Measurements from ENCODE around the gene FAM241B.

The FAM241B gene

DNA sequence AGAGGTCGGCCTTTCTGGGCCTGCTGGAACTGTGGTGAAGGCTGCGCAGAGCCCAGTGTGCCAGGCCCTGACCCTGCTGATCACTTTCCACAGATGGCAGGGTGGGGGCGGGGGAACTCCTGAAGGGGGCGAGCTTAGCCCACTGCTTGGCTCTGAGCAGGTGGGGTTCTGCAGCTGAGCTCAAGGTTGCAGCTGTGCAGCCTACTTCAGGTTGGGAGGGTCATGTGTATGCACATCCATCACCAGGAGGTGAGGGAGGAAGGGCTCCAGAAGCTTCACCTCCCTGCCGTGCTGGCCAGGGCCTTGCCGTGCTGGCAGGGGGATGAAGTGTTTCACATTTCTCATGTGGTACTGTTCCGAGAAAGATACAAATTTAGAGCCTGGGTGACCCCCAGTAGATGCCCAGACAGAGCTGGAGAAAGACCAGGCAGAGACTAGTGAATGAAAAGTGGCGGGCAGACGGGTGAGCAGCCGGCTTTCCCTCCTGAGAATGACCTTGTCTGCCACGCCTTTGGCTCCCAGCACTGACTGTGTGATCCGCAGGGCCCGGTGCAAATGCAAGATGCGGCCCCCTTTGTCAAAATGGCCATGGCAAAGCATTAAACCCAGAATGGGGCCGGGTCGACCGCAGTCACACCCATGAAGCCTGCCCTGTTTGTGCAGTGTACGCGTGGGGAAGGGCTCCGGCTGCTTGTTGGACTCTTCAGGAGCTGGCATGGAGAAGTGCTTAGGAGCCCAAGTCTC is 25.2 kb downstream of the FAM241B start:
- DNase-seq (ENCODE audit: extremely low read depth, low read depth), result no peak
- TF ChIP-seq, protein P1, sequence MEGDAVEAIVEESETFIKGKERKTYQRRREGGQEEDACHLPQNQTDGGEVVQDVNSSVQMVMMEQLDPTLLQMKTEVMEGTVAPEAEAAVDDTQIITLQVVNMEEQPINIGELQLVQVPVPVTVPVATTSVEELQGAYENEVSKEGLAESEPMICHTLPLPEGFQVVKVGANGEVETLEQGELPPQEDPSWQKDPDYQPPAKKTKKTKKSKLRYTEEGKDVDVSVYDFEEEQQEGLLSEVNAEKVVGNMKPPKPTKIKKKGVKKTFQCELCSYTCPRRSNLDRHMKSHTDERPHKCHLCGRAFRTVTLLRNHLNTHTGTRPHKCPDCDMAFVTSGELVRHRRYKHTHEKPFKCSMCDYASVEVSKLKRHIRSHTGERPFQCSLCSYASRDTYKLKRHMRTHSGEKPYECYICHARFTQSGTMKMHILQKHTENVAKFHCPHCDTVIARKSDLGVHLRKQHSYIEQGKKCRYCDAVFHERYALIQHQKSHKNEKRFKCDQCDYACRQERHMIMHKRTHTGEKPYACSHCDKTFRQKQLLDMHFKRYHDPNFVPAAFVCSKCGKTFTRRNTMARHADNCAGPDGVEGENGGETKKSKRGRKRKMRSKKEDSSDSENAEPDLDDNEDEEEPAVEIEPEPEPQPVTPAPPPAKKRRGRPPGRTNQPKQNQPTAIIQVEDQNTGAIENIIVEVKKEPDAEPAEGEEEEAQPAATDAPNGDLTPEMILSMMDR (IDR thresholded peaks at IDR 0.05; ENCODE audit: low read depth, low read length), result no peak

DNA sequence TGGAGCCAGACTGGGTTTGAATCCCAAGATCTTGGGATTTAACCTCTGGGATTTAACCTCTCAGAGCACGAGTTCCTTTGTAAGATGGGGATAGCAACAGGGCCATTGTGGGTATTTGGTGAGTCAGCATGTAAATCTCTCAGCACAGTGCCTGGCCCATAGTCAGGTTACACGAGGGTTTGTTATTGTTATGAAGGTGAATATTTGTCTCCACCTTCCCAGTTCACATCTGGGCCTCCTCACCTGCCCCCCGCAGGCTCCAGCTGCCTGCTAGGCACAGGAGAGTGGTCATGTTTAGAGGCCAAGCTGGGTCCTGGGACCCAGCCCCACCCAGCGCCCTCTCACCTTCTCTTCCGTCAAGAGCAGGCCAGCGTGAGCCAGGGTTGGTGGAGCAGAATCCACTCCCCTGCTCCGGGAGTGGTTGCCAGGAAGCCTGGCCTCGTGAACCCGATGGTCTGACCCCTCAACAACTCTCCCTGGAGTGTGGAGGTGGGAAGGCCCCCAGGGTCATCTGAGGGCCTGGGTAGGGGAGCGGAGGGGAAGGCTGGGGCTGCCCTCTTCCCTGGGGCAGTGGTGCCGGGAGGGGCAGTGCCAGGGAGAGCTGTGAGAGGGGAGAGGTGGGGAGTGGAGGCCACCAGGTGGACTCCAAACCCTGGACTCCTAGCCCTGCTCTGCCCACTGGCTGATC is 26.0 kb downstream of the FAM241B start:
- TF ChIP-seq, protein P1 (IDR thresholded peaks at IDR 0.05; ENCODE audit: low read depth, low read length), result no peak
- no peak for DNase-seq (ENCODE audit: extremely low read depth, low read depth)

DNA sequence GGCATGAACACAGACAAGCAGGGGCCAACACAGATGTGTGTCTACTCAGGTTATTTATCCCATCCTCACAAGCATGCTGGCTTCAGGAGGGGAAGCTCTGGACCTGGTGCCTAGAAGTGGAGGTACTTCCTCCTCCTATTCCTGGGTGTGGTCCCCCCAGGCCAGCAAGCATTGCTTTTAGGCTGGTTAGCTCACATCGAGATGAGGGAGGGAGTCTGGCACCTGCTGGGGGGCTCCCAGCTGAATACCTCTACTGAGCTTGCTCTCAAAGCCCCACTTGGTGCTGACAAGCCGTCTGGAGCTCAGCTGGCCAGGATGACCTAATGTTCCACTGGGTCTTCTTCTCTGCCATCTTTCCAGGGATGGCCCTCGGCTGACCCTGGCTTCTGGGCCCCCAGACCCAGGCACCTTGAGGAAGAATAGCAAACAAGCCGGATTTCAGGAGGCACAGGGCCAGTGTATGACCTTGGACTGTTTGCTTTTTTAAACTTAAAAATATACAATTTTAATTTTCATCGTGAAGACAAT is 26.8 kb downstream of the FAM241B start:
- DNase-seq (ENCODE audit: extremely low read depth, low read depth), result no peak
- TF ChIP-seq, protein P1 (IDR thresholded peaks at IDR 0.05; ENCODE audit: low read depth, low read length), result no peak

DNA sequence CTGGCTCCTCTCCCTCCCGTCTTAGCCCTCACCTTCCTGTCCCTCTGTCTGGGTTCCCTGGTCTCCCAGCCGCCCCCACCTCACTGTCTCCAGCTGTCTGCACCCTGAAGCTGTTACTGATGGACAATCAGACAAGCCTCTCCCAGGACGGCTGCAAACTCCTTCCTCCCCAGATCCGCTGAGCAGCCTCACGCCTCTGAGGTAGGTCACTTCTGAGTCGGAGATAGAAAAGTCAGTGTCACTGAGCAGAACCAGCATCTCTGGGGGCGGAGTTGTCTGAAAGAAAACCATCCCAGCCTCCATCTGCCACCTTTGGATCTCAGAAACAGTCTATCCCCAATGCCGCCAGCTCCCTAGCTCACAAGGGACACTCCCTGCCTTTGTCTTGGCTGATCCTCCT is 27.4 kb downstream of the FAM241B start:
- DNase-seq (ENCODE audit: extremely low read depth, low read depth), result no peak
- TF ChIP-seq, protein P1 (IDR thresholded peaks at IDR 0.05; ENCODE audit: low read depth, low read length), result no peak

DNA sequence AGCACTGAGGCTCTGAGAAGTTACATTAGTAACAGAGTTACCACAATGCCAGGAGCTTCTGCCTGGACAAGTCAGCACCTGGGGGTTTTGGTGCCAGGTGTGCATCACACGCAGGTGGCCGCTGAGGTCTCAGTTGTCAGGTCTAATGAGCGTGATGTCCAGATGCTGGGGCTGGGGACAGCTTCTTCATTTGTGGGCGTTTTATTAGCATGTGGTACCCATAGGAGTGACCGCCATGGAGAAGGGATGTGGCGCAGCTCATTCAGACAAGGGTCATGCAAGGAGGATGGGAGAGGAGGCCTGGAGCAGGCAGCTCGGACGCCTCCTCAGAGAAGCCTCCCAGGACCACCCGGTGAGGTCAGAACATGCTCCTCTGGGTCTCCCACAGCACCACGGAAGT is 27.8 kb downstream of the FAM241B start:
- TF ChIP-seq, protein P1 (IDR thresholded peaks at IDR 0.05; ENCODE audit: low read depth, low read length), result no peak
- DNase-seq (ENCODE audit: extremely low read depth, low read depth), result no peak

DNA sequence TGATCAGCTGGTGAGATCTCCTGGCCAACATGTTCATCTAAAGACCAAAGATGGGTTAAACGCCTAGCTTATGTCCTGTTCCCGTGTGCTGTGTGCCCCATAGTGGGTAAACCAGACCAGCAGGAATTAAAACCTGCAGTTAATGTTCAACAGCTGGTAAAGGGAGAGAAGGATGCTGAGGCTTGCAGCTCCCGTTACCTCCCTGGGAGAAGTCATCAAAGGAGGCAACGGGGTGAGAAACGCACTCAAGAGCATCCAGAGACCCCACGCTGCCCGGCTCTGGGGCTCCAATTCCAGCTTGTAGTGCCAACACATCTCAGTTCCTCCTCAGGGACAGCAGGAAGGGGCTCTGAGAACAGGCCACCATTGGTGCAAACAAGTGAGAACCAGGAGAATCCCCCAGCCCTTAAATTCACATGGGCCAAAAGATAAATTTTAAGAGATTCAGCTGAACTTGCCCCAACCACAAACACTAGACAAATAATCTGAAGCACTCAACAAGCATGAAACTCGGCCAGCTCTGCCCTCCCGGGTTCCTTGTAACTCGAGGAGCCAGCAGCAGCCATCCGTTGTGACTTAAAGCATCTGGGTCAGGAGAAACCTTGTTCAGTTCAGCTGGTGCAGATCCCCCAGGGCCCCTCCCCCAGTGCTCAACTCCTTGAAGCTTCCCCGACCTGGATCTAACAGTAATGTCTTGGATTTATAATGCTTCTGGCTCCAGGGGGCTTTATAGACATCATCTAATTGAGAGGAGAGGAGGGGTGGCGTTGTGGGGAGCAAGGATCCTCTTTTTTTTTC is 29.4 kb downstream of the FAM241B start:
- TF ChIP-seq, protein P1 (IDR thresholded peaks at IDR 0.05; ENCODE audit: low read depth, low read length), result no peak
- DNase-seq (ENCODE audit: extremely low read depth, low read depth), result no peak

All from AG09319 (cell line).